Glomerular endothelial cell (primary cell): ENCODE data around the gene MAN2A1. TPM values are rescaled to one million over a fixed set of nuclear protein-coding genes. Genes with fewer than 3 reads are reported as not detected.
A peak's percentile ranks its signal among the peaks of the same experiment; 100 is the strongest.

Experiments used
- DNase-seq: peaks from one replicate; pipeline ENCODE4 v3.0.0-alpha.2; 2011; ENCODE audit warnings: low read depth, low spot score; ENCODE audit errors: extremely low read depth
- total RNA-seq: library from RNA; depleted of rRNA; stranded (reverse); fragments of >200 nt; gene quantifications from 2 replicates; pipeline ENCODE4 v1.2.3, GENCODE V29; 2015

Gene MAN2A1
- 63.7 and 78.0 TPM in 2 replicates for total RNA-seq

GRCh38 chr5:109689740-109690241 lies at the start of gene MAN2A1:
Gene MAN2A1, plus strand, starts transcription at chr5:109689927. Its CDS starts 491 bp downstream, at chr5:109690418.
- no peak for DNase-seq

GRCh38 chr5:109640976-109641375 lies 48.8 kb upstream of the MAN2A1 start:
- DNase-seq, result no peak

GRCh38 chr5:109643791-109644350 lies 45.9 kb upstream of the MAN2A1 start:
- DNase-seq, result no peak

GRCh38 chr5:109644829-109645228 lies 44.9 kb upstream of the MAN2A1 start:
- no peak for DNase-seq

- DNase-seq, result no peak
Observed at GRCh38 chr5:109645707-109646192, 44.0 kb upstream of the MAN2A1 start.

GRCh38 chr5:109649318-109649717 lies 40.4 kb upstream of the MAN2A1 start:
- no peak for DNase-seq

GRCh38 chr5:109650493-109650892 lies 39.2 kb upstream of the MAN2A1 start:
- DNase-seq, result no peak

GRCh38 chr5:109652096-109652495 lies 37.6 kb upstream of the MAN2A1 start:
- no peak for DNase-seq

GRCh38 chr5:109653042-109653441 lies 36.7 kb upstream of the MAN2A1 start:
- DNase-seq, result no peak

GRCh38 chr5:109653561-109654239 lies 36.0 kb upstream of the MAN2A1 start:
- DNase-seq, result no peak

GRCh38 chr5:109654455-109654854 lies 35.3 kb upstream of the MAN2A1 start:
- DNase-seq, result no peak

GRCh38 chr5:109655841-109656240 lies 33.9 kb upstream of the MAN2A1 start:
- DNase-seq, result no peak

GRCh38 chr5:109656829-109657228 lies 32.9 kb upstream of the MAN2A1 start:
- peak; percentile 33 for DNase-seq

- DNase-seq, result no peak
Observed at GRCh38 chr5:109659901-109660300, 29.8 kb upstream of the MAN2A1 start.

- no peak for DNase-seq
Observed at GRCh38 chr5:109660301-109660700, 29.4 kb upstream of the MAN2A1 start.

GRCh38 chr5:109668237-109668636 lies 21.5 kb upstream of the MAN2A1 start:
- no peak for DNase-seq

GRCh38 chr5:109668668-109669422 lies 20.9 kb upstream of the MAN2A1 start:
- DNase-seq, result no peak

- DNase-seq, result no peak
Observed at GRCh38 chr5:109669991-109670706, 19.6 kb upstream of the MAN2A1 start.

GRCh38 chr5:109671136-109671535 lies 18.6 kb upstream of the MAN2A1 start:
- no peak for DNase-seq

- no peak for DNase-seq
Observed at GRCh38 chr5:109674596-109674995, 15.1 kb upstream of the MAN2A1 start.

- DNase-seq, result no peak
Observed at GRCh38 chr5:109676920-109677319, 12.8 kb upstream of the MAN2A1 start.
